Amniotic epithelial cell (primary cell): ENCODE results near the gene ABCA3.

Experiments used
- DNase-seq: peaks from one replicate; pipeline ENCODE4 v3.0.0-alpha.2; 2010; ENCODE audit warnings: low read depth

ABCA3 gene

DNA sequence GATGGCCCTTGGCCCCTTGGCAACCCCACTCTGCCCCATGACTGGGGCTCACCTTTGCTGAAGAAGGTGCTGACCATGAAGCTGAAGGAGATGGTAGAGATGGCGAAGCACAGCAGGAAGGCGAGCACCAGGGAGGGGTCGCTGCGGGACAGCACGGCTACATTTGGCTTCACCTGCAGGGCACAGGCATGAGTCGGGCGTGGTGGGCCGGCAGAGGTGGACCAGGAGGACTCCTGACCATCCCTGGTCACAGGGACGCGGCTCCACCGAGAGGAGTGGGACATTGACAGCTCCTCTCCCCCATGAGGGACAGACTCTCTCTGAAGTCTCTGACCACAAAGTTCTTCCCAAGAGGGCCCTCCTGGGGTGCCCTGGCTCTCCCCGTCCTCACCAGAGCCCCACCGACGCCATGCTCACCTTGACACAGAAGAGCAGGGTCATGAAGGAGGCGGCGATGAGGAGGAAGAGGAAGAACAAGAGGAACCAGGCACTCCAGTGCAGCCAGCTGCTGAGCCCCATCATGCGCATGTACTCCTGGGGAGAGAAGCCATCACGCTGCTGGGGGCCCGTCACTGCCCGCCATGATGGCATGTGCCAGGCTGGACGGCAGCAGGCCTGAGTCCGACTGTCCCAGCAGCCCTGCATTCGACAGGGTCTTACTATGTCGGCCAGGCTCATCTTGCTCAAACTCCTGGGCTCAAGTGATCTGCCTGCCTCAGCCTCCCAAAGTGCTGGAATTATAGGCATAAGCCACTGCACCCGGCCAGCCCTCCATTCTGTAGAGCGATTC lies 23.1 kb downstream of the ABCA3 start:
- DNase-seq, result no peak

DNA sequence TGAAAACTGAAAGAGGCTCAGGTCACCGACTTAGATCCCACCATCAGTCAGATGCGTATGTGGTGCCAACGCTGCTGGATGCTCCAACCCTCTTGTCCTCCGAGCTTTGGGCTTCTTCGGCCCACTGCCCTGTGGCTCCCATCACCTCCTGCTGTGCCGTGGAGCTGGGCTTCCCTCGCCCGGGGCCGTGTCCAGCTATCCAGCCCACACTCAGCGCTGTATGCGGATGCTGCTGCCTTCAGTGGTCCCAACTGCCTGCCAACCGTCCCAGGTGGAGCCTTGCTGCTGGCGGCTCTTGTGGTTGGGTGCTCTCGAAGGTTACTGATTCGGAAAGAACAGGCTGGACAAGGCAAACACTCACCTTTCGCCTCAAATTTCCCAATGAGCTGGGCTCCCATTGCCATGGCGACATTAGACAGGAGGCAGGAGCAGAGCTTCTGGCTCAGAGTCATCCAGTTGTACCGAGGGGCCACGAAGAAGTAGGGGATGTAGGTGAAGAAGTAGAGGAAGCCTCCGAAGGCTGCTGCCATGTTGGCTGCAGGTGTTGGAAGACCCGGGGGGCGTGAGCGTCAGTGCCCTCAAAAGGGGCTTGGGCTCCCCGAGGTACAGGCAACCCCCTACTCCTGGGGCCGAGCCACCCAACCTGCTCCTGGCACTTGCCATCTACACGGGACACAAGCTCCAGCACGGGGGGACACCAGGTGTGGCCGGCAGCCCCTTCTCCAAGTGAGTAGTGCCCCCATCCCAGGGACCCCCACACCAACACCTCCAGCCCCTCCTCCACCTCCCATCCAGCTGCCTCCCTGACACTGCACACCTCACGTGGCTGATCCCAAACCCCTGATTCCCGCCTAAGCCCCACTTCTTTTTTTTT lies 32.2 kb downstream of the ABCA3 start:
- DNase-seq, result no peak

DNA sequence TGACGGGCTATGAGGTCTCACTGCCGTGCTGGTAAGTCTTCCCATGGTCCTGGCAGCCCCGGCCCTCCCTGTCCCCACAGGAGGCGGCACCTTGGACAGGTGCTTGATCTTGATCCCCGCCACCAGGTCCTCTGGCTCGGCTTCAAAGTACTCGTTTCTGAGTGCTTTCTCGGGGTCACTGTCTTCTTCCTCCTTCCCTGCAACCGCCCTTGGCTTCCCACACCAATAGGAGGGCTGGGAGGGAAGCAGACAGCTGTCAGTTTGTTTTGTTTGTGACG lies 40.7 kb downstream of the ABCA3 start:
- no peak for DNase-seq

DNA sequence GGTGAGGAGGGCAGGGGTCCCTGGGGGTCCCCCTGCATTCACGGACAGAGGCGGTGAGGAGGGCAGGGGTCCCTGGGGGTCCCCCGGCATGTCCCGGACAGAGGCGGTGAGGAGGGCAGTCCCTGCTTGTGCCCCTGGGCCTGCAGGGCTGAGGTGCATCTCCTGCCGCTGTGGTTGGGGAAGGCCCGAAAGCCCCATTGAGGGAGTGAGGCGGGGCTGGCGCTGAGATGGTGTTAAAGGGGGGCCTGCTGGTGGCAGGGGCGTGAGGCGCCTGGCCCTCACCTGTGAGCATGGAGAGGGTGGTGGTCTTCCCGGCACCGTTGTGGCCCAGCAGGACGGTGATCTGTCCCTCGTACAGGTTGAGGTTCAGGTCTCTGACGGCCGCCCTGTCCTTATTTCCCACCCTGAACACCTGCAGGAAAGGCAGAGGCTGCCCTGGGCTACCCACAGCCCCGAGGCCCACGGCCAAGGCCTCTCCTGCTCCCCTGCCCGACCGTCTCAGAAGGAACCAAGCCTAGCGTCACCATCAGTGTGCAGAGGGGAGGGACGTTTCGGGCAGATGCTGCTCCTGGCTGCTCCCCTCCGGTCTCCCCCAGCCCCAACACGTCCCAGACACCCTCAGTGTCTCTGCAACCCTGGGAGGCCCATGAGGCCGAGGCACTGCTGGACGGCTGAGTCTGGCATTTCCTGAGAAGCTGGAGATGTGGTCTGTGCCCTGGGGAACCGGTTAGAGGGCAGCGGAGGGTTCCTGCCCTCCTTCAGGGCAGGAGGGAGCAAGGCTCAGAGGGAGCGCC lies 41.2 kb downstream of the ABCA3 start:
- no peak for DNase-seq

DNA sequence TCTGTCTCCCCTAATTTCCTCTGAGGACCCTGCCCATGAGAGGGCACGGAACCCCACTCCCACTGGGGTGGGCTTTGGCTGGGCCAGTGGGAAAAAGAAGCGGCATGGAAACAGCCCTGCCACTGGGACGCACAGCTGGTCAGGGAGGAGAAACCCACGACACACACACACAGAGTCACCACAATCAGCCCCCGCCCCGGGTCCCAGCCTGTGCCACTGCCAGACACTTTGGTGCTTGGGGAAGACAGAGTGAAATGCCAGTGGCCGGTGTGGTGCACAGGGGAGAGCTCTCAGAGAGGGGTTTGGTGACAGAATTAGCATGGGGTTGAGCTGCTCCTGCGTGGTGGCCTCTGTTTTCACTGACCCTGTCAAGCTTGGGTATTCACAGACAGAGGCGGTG lies 41.9 kb downstream of the ABCA3 start:
- DNase-seq, result no peak

DNA sequence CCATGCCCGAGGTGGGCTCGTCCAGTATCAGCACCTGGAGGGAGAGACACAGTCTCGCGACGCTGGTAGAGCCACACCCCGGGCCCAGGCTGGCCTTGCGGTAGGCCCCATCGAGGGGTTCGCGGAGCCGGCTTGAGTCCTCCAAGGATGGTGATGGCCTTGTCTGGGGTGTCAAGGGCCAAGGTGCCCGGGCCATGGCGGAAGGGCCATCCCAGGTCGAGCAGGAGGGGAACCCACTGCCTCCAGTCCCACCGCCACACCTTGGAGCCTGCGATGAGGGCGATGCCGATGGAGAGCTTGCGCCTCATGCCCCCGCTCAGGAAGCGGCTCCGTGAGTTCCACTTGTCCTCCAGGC lies 43.0 kb downstream of the ABCA3 start:
- DNase-seq, result no peak

DNA sequence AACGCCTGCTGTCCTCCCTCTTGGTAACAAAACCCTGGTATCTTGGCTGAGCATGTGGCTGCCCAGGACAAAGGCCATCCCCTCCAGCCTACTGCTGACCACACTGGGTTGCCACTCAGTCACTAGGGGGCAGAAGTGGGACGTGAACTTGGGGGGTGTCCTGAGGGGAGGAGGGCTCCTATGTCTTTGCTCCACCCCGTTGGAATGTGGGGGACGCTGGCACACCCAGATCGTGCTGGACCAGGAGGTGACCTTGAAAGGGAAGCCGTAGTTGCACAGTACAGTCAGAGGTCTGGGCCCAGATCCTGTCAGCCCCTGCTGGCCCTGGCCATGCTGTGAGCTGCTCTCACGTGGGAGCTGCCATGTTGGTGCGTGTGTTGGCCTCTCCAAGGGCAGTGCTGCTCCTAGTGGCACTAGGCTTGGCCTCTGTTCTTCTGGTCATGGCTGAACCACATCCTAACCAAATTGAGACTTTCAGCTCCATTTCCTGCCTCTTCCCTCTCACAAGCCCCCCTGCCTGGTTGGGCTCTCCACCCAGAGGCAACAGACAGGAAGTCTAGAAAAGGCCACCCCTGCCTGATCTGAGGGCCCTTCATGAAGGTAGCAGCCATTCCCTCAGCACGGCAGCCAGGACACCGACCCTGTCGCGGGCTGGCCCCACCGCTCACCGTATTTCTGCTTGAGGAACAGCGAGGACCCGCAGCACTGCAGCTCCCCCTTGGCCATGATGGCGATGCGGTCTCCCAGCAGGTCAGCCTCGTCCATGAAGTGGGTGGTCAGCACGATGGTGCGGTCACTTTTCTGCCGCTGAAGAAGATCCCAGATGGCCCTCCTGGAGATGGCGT lies 43.6 kb downstream of the ABCA3 start:
- peak; percentile 48 for DNase-seq

DNA sequence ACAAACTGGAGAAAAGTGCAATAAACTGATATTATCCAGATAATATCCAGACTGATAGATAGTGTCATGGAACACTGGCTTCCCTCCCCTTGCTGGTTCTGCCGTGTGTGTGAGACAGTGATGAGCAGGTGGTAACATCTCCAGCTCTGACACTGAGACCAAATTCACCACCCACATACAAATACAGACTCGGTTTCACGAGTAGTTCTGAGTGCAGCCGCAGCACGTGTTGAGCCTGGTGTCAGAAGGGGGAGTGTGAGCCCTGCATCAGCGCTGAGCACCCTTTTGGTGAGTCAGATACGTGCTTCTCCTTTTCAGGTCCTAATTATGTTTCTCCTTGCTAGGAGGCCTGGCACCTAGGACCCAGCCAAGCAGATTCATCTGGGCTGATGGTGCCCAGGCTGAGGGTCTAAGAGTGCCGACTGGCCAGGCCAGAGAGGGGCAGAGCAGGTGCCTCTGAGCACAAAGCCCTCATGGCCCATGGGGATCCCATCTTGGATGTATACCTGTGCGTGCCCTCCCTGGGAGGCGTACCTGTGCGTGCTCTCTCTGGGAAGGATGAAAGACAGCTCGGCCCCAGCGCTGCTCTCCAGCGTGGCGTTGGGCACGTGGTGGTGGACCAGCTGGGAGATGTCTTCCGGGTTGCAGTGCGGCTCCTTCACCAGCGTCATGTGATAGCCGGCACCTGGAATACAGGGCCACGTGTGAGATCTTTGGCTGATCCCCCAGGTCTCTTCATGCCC lies 45.3 kb downstream of the ABCA3 start:
- DNase-seq, result no peak

DNA sequence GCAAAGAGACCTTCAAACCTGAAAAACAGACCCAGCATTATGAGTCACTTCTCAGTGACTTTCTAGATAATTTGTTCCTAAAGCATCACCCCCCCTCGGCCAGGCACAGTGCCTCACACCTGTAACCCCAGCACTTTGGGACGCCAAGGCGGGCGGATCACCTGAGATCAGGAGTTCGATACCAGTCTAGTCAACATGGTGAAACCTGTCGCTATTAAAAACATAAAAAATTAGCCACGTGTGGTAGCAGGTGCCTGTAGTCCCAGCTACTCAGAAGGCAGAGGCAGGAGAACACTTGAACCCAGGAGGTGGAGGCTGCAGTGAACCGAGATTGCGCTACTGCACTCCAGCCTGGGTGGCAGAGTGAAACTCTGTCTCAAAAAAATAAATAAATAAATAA lies 48.3 kb downstream of the ABCA3 start:
- no peak for DNase-seq

DNA sequence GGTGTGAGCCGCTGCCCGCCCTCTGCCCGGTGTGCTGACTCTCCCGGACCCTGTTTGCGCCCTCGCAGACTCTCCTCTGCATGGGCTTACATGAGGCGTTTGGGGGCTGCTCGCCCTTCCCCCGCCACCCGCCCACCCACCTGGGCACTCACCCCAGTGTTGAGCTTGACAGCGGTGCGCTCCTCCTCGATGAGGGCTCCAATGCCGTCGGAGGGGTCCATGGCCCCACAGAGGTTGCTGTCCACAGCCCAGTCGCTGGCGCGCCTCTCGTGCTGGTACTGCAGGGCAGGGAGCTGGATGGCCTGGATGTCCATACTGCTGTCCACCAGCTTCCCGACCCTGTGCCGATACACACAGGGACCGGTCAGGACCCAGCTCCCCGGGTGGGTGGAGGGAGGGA lies 51.2 kb downstream of the ABCA3 start:
- no peak for DNase-seq

DNA sequence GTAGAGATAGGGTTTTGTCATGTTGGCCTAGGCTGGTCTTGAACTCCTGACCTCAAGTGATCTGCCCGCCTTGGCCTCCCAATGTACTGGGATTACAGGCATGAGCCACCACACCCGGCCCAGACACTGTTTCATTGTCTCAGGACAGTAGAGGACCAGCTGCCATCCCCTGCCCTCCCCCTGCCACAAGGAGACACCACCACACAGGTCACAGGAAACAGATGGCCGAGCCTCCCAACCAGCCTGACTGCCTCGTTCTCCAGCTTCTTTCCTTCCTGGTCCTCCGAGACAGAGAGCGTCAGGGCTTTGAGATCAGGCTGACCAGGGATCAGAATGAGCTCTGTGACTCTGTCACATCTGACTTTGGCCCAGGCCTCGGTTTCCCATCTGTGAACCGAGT lies 51.8 kb downstream of the ABCA3 start:
- no peak for DNase-seq

DNA sequence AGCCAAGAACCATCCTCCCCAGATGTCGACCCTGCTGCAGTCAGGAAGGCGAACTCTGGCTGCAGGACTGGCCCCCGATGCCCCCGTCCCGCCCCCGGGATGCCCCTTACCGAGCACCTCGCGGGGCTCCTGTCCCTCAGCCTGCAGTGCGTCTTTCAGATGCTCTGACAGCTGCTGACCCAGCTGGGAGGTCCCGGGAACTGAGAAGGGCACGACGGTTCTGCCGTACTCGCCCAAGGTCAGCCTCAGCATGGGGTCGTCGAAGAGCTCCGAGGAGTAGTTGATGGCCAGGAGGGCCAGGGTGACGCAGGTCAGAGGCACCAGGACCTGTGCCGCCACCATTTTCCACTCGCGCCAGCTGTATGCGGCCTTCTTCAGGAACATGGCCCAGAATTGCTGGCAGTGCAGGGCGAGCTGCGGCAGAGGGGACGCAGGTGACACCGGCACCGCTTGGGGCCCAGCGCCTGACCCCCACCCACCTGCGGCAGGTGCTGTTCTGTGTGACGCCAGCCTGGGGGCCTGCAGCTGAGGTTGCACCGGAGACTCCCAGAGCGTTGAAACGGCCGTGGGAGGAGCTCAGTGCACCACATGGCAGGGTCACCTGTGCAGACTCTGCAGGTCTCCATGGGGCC lies 52.5 kb downstream of the ABCA3 start:
- DNase-seq, result no peak

DNA sequence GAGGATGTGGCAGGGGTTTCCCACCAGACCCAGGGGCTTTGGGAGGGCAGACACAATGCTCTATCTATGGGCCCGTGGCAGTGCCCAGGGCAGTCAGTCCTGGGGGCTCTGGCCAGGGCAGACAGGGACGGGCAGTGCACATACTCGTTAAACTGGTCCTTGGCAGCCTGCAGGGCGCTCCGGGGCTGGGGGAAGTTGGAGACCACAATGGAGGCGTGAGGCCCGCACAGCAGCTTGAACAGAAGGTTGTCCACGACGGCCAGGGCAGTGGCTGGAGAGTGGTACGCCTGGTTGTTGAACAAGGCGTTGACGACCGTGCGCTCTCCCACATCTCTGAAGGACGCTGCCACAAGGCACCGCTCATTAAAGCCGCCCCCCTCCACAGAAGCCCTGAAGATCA lies 54.0 kb downstream of the ABCA3 start:
- DNase-seq, result no peak

DNA sequence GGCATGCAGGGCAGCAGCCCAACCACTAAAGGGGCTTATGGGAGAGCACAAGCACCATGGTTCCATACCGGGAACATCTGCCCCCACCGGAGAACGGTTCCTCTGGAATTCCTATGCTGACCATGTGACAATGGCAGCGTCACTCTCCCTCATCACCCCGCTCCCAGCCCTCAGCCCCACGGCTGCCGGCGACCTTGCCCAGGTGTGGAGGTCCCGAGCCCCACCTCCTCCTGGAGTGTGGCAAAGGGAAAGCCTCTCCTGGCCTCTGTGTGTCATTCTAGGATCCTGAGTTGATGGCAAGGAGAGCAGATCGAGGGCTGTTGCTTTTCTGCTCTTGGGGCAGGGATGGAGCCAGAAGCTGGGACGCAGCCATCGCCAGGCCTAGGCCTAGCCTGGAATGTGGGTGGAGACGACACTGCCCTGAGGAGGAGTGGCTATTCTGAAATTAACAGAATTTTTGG lies 54.8 kb downstream of the ABCA3 start:
- no peak for DNase-seq

DNA sequence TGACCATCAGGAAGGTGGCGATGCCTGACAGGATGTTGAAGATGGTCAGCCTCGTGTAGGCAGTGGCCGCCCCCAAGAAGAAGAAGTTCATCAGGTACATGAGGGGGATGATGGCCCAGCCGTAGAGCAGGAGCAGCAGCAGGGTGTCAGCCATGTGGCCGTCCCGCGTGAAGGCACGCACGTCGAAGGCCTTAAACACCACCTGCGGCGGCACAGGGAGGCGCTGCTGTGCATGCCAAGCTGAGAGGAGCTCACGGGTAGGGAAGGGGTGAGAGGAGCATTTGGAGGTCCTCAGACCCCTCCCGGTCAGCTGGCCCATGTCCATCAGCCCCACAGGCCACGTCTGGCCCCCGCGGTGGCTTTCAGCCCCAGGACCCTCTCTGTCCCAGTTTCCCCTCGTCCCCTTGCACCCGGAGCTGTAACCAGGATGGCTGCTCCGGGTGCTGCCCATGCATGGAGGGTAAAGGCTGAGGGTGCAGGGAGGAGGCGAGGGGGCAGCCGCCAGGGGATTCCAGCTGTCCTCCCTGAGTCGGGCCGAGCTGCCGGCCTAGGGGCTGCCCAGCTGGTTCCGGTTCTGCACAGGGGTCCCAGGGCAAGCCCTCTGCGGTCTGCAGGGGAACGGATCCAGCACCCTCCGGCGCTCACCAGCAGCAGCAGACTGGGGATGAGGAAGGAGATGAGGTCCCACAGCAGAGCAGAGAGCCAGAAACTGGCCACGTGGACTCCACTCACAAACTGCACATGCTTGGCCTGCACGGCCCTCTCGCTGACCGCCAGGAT lies 55.5 kb downstream of the ABCA3 start:
- no peak for DNase-seq

DNA sequence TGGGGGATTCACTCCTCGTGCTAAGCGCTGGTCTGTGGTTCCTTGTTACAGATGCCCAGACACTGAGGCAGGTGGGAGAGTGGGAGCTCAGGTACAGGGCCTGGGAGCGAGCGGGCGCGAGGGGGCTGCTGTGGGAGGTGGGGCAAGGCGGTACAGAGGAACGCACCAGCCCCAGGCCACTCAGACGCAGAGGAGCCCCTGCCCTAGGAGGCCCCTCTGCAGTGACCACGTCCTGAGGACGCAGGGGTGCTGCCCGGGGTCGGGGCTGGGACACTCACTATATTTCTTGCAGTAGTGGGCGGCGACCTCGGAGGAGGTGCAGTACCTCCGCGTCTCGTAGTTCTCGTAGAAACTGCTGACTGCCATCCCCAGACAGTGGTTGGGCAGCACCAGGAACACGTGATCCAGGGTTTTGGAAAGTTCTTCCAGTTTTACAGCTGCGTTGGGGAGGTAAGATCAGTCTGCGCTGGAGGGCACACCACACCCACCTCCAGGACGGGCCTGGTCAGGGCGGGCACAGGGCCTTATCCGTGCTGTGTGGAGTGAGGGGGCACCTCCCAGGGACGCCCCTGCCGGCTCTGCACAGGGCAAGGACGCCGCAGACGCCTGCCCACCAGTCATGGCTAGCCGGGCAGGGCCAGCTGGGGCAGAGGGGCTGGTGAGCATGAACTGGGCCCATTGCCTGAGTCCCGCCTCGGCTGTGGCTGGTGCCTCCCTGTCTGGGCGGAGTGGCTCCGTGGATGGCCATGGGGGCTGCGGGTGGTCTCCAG lies 56.3 kb downstream of the ABCA3 start:
- no peak for DNase-seq

DNA sequence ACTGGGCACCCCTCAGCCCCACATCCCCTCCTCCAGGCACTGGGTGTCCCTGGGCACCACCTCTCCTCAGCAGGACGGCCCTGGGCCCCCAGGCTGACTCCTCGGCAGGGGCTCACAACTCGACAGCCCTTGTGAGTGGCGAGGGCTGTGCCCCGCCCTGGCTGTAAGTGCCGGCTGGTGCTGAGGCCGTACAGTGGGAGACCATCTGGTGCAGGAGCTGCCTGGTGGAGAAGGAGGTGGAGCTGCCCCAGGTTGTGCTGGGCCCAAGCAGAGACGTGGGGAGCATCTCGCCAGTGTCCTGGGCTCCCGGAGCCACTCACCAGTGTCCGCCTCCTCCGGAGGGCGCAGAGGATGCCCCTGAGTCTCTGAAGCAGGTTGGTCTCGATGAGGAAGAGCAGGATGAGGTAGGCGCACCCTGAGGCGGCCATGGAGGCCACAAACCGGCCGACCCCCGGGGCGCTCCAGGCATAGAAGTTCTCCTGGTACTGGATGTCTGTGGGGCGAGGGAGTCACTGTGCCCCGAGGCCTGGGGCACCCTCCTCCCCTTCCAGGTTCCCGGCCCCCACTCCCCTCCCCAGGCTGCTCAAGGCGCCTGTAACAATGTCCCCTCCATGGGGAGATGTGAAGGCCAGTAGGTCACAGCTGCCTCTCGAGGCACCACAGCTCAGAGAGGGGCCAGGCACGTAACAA lies 57.5 kb downstream of the ABCA3 start:
- DNase-seq, result no peak

DNA sequence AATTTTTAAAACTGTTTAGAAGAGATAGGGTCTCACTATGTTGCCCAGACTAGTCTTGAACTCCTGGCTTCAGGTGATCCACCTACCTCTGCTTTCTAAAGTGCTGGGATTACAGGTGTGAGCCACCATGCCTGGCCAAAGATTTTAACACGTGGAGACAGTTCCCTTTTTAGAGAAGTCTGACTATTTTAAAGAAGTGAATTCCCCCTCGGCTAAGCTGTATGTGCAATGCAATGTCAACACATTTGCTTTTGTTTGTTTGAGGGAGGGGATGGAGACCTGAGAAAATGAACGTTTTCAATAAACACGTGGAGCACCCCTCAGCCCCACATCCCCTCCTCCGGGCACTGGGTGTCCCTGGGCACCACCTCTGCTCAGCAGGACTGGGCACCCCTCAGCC lies 58.3 kb downstream of the ABCA3 start:
- no peak for DNase-seq
